Activated naive CD4-positive, alpha-beta T cell treated with Interleukin-2 at 50 U/mL for 16 hours (primary cell): ENCODE data around the gene PKP1.

ENCODE experiments used
- DNase-seq: peaks from one replicate; pipeline ENCODE4 v3.0.0-alpha.2; 2020

The PKP1 gene

DNA sequence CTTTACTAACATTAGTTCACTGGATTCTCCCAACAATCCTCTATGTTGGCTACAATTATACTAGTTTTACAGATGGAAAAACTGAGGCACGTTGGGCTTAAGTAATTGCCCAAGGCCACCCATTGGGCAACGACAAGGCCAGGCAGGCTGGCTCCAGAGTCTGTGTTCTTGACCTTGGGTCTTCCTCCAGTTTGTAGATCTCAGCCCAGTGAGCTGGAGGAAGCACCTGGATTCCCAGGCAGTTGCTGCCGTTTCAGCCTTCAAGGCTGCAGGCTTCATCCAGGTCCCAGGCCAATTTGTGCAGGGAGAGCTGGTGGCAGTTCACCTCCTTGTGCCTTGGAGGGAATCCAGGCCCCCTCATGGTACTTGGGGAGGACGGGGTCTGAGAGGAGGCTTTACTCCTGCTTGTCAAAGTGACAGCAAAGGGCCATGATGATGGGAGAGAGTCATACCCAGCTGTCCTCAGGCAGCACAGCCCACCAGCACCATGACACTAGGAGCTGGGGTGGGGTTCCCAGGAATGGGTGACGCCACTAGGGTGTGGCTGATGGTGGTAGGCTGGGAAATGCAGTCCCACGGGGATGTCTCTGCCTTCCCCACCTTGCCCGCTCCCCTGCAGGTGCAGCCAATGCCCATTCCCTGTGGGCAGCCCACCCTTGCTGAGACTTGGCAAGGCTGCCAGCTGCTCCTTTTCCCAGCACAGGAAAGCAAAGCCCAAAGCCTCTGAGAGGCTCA is 27.1 kb downstream of the PKP1 start:
- DNase-seq = no peak

DNA sequence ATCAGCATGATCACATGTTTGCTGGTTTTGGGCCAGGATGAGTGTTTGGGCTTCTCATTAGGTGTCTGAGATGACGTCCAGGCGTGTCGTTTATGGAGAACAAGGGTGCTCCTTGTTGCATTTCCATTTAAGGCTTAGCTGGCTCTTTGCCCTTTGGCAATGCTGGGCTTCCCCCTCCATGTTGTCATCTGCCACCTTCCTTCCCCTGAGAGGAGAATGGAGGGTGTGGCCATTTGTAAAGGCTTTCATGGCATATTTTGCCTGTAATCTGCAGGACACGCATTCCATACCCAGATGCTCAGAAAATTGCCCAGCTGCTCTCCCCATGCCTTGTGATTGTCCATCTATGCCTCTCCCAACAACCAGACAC is 27.7 kb downstream of the PKP1 start:
- no peak for DNase-seq

DNA sequence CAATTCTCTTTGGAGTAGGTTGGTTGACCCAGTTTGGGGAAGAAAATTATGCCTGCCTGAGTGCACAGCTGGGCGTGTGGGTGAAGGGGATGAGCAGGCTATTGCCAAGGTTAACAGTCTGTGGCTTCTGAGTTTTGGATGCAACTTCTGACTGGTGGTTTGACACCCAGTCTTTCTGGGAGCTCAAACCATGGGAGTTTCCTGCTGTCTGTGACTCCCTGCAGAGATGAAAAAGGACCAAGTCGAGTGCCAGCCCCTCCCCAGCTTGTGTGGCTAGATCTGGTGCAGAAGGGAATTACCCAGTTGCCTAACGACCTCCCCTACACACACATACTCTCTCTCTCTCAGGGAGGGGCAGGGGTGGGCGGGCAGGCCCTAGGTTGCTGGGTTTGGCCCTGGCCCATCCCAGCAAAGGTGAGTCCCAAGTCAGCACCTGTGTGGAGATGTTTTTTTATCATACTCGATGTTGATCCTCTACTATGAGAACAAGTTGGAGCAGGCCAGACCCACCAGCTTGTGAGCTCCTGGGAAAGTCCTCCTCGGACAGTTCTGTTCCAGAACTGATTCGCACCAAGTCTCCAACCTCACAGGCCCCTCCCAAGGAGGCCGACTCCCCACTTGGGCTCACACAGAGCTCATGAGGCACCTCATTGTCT is 28.2 kb downstream of the PKP1 start:
- no peak for DNase-seq

DNA sequence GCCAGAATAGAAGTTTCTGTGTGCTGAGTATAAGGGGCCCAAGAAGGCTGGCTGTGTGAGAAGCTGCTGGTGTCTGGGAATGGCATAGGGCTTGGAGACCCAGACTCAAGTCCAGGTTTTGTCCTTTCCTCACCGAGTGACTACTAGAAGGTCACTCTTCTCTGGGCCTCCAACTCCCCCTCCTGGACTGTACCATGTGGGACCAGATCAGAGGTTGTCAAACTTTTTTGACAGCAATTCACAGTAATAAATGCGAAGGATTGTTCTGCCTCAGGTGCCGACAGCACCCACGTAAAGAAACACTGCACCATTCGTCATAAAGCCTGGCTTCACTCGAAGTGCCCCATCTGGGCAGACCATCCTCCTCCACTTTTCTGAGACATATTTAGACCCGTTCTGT is 29.0 kb downstream of the PKP1 start:
- no peak for DNase-seq

DNA sequence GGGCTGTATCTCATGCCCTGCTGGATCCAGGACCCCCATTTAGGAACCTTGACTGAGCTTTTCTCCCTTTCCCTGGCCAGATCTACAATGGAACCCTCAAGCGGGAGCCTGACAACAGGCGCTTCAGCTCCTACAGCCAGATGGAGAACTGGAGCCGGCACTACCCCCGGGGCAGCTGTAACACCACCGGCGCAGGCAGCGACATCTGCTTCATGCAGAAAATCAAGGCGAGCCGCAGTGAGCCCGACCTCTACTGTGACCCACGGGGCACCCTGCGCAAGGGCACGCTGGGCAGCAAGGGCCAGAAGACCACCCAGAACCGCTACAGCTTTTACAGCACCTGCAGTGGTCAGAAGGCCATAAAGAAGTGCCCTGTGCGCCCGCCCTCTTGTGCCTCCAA is 29.8 kb downstream of the PKP1 start:
- no peak for DNase-seq

DNA sequence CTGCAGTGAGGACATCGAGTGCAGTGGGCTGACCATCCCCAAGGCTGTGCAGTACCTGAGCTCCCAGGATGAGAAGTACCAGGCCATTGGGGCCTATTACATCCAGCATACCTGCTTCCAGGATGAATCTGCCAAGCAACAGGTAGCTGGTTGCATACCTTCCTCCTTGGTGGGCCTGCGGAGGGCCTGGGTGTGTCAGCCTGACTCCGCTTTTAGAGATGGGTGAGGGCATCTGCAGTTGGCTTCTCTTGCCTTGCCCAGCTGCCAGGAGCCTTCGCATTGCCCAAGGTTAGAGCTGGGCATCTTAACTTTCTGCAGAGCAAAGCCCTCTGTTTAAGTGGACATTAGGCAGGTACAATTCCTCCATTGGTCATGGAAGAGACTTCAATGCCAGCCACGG is 33.2 kb downstream of the PKP1 start:
- no peak for DNase-seq

- DNase-seq = no peak
These were observed 34.2 kb downstream of the PKP1 start for GRCh38 chr1:201317551-201317950.

DNA sequence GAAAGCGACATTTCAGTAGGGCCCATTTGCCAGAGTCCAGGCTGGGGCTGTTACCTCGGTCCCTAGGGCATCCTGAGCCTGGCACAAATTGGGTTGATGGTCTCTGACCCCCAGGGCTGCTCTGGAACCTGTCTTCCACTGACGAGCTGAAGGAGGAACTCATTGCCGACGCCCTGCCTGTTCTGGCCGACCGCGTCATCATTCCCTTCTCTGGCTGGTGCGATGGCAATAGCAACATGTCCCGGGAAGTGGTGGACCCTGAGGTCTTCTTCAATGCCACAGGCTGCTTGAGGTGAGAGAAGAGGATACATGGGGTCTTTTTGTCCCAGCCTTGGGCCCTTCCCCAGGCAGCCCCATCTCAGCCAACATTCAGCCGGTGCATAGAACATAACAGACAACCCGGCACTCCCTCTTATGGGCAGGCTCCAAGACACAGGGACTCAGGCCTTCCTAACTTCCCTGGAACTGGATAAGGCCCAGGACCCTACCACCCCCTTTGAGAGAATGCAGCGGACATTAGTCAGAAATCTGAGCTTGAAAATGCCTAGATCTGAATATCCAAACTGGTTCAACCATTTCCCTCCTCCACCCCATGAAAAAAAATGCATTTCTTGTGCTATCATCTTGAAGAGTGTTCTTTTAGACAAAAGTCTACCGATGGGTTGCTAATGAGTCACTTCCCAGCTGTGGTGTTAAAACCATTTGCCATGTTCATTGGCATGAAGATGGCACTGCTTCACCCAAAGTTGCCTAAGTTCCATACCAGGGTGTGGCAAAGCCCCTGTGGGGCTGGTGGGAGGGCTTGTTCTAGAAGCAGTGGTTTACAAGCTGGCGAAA is 35.4 kb downstream of the PKP1 start:
- DNase-seq = no peak

DNA sequence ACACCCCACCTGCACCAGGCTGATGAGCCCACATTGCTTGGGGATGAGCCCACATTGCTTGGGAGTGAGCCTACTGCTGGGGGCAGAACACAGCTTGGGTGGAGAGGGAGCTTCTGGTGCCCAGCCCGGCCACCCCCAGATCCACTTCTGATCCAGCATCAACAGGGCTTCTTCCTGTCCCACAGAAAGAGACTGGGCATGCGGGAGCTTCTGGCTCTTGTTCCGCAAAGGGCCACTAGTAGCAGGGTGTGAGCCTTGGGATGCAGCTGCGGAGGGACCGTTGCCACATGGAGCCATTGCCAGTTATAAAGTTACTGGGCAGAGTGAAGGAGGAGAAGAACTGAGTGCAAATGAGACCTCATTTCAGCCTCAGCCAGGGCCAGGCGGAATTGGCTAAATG is 36.3 kb downstream of the PKP1 start:
- DNase-seq = no peak

DNA sequence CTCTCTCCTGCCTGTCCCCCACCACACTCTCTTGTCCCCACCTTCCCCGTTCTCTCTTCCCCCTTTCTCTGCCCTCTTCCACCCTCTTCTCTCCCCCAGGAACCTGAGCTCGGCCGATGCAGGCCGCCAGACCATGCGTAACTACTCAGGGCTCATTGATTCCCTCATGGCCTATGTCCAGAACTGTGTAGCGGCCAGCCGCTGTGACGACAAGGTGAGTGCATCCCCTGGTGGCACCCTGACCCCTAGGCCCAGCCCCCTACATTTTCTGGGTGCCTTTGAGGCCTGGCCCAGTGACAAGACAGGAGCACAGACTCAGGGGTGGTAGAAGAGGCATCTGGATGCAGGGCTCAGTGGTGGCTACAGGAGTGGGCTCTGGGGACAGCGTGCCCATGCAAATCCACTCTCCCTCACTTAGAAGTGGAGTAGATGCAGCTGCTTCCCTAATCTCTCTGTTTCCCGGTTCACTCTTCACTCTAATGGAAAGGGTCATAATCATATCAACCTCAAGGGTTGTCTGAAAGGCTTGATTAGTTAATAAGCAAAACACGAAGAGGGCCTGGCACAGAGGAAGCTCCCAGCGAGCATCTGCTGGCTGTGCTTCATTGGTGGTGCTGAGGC is 37.0 kb downstream of the PKP1 start:
- no peak for DNase-seq

DNA sequence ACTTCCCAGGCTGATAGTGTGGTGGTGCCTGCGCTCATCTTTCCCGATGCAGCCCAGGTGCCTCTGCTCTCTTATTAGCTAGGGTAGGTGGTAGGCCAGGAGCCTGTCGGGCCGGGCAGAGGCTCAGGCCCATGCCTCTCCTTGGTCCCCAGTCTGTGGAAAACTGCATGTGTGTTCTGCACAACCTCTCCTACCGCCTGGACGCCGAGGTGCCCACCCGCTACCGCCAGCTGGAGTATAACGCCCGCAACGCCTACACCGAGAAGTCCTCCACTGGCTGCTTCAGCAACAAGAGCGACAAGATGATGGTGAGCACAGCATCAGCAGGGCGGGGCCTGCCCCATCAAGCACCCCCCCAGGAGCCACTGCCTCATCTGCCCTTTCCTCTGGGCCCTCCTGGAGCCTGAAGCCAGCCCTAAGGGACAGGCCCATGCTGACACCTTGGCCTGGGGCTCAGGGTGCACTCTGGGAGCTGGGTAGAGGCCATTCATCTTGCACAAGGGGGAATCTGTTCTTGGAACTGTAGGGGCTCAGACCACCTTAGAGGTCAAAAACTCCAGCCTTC is 38.6 kb downstream of the PKP1 start:
- DNase-seq = no peak

GRCh38 chr1:201322653-201323510 is 39.6 kb downstream of the PKP1 start:
- no peak for DNase-seq

GRCh38 chr1:201324306-201324705 is 41.0 kb downstream of the PKP1 start:
- no peak for DNase-seq

GRCh38 chr1:201324821-201325677 is 41.7 kb downstream of the PKP1 start:
- DNase-seq = no peak

- DNase-seq = no peak
These were observed 42.4 kb downstream of the PKP1 start for GRCh38 chr1:201325678-201326060.

- no peak for DNase-seq
These were observed 43.4 kb downstream of the PKP1 start for GRCh38 chr1:201326710-201327109.

DNA sequence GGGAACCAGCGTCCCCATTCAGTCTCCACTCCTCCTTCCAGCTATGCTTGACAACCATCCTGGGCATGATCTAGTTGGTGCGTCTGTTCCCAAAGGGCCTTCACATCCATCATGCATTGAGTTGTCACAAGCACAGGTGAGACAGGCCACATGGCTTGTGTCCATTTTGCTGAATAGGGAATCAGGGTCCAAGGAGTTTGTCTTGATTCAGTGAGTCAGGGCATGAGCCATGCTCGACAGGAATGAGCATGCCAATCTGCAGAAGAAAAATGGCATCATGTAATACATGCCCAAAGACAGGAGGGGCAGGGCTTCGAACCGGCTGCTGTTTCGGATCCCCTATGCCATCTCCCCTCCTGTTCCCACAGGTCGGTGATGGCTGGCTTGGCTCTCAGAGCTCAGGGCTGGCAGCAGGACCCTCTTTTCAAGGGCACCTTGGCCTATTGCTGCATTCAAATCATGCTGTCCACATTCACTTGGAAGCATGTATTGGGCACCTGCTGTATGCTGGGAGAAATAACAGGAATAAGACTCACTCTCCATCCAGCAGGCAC is 44.5 kb downstream of the PKP1 start:
- DNase-seq = no peak

DNA sequence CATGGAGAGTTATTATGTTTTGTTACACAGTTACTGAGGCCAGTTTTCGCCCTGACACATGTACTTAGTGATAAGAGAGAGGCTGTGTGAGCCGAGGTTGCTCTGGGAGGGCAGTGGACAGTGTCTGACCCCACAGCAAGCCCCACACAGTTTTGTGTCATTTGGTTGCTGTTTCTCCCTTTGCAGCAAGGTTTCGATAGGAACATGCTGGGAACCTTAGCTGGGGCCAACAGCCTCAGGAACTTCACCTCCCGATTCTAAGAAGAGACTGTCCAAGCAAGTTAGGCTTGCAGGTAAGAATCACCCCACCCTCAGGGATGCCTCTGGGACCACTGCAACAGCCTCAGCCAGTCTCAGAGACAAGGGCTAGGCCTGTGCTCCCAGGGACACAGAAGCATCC is 45.3 kb downstream of the PKP1 start:
- no peak for DNase-seq

DNA sequence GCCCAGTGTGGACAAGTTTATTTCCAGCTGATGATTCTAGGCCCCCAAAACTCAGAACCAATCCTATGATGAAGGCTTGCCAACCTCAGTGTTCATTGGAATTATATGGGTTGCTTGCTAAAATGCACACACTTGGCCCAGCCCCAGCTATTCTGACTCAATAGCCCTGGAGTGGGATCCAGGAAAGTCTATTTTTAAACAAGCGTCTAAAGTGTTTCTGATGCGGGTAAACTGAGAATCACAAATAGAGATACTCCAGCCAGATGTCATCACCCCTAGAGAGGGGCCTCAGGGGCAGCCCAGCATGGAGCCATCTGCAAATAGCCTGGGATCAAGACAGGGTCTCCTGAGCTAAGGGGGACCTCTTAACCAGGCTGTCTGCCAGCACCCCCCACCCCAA is 46.0 kb downstream of the PKP1 start:
- no peak for DNase-seq

- DNase-seq = no peak
These were observed 46.5 kb downstream of the PKP1 start for GRCh38 chr1:201329801-201330200.

- no peak for DNase-seq
These were observed 47.2 kb downstream of the PKP1 start for GRCh38 chr1:201330541-201330940.
